Skin epidermis (tissue), 12 donors: ENCODE data around the gene ANKRD17.
"Not testable (repeated sequence)": the region's sequence is repeated elsewhere in the genome, so short reads cannot be mapped to it uniquely, and the experiment has no call there.

Source experiments
- H3K27ac ChIP-seq, 21 experiments: fragments of 200-600 bp; sonication (generic) in 11 of 21; one replicate each; pipeline ENCODE4 v1.5.0; 2020; ENCODE audit warnings: mild to moderate bottlenecking in 3 of 21, inconsistent platforms in 2 of 21, moderate library complexity in 2 of 21
- H3K4me3 ChIP-seq, 7 experiments: fragments of 200-600 bp; sonication (generic) in 2 of 7; one replicate each; pipeline ENCODE4 v1.5.0; 2020; ENCODE audit warnings: inconsistent platforms in 2 of 7, mild to moderate bottlenecking in 2 of 7, moderate library complexity in 1 of 7

Gene ANKRD17

GRCh38 chr4:73208376-73208775 is 50.2 kb downstream of the ANKRD17 start:
- Histone ChIP-seq H3K4me3 (no peak overlapping the region), H3K27ac (no peak overlapping the region)

- Histone ChIP-seq H3K4me3 (no peak overlapping the region), H3K27ac (no peak overlapping the region)
Measured at GRCh38 chr4:73206236-73206635, 52.4 kb downstream of the ANKRD17 start.

- Histone ChIP-seq H3K27ac (no peak overlapping the region), H3K4me3 (no peak overlapping the region)
Measured at GRCh38 chr4:73205482-73205881, 53.1 kb downstream of the ANKRD17 start.

GRCh38 chr4:73203976-73204375 is 54.6 kb downstream of the ANKRD17 start:
- H3K27ac ChIP-seq, H3K4me3 ChIP-seq: not testable (repeated sequence)

GRCh38 chr4:73197220-73197619 is 61.4 kb downstream of the ANKRD17 start:
- no peak overlapping the region for H3K27ac ChIP-seq
- H3K4me3 ChIP-seq: no peak overlapping the region

GRCh38 chr4:73194064-73194463 is 64.5 kb downstream of the ANKRD17 start:
- no peak overlapping the region for H3K27ac ChIP-seq
- no peak overlapping the region for H3K4me3 ChIP-seq

GRCh38 chr4:73193659-73194058 is 64.9 kb downstream of the ANKRD17 start:
- no peak overlapping the region for H3K4me3 ChIP-seq

GRCh38 chr4:73193155-73193554 is 65.4 kb downstream of the ANKRD17 start:
- Histone ChIP-seq H3K27ac (no peak overlapping the region), H3K4me3 (no peak overlapping the region)

More at GRCh38 chr4:73193659-73194058, 64.9 kb downstream of the ANKRD17 start:
- no peak overlapping the region for H3K27ac ChIP-seq

GRCh38 chr4:73189274-73189810 is 69.3 kb downstream of the ANKRD17 start:
- Histone ChIP-seq H3K4me3 (no peak overlapping the region), H3K27ac (no peak overlapping the region)

GRCh38 chr4:73187325-73187724 is 71.3 kb downstream of the ANKRD17 start:
- no peak overlapping the region for H3K4me3 ChIP-seq
- no peak overlapping the region for H3K27ac ChIP-seq

GRCh38 chr4:73185903-73186302 is 72.7 kb downstream of the ANKRD17 start:
- H3K27ac ChIP-seq: no peak overlapping the region
- H3K4me3 ChIP-seq: no peak overlapping the region

- H3K4me3 ChIP-seq: no peak overlapping the region
- H3K27ac ChIP-seq: no peak overlapping the region
Measured at GRCh38 chr4:73181231-73181630, 77.4 kb downstream of the ANKRD17 start.

GRCh38 chr4:73178389-73178788 is 80.2 kb downstream of the ANKRD17 start:
- H3K27ac ChIP-seq: no peak overlapping the region

GRCh38 chr4:73172161-73172560 is 86.4 kb downstream of the ANKRD17 start:
- H3K27ac ChIP-seq: no peak overlapping the region
- no peak overlapping the region for H3K4me3 ChIP-seq

More at GRCh38 chr4:73178389-73178788, 80.2 kb downstream of the ANKRD17 start:
- H3K4me3 ChIP-seq: no peak overlapping the region

- Histone ChIP-seq H3K27ac (peak overlapping the region in 3 of 21 experiments; percentile 17 to 35 (median 27)), H3K4me3 (no peak overlapping the region)
Measured at GRCh38 chr4:73170518-73171198, 87.9 kb downstream of the ANKRD17 start.

- no peak overlapping the region for H3K4me3 ChIP-seq
- no peak overlapping the region for H3K27ac ChIP-seq
Measured at GRCh38 chr4:73166212-73166611, 92.4 kb downstream of the ANKRD17 start.

GRCh38 chr4:73161527-73162185 is 96.9 kb downstream of the ANKRD17 start:
- no peak overlapping the region for H3K4me3 ChIP-seq
- H3K27ac ChIP-seq: no peak overlapping the region

GRCh38 chr4:73156394-73156793 is 102.2 kb downstream of the ANKRD17 start:
- H3K27ac ChIP-seq: no peak overlapping the region
- H3K4me3 ChIP-seq: no peak overlapping the region

- Histone ChIP-seq H3K27ac (no peak overlapping the region), H3K4me3 (no peak overlapping the region)
Measured at GRCh38 chr4:73152893-73153292, 105.7 kb downstream of the ANKRD17 start.

- Histone ChIP-seq H3K4me3 (no peak overlapping the region), H3K27ac (no peak overlapping the region)
Measured at GRCh38 chr4:73142995-73143547, 115.5 kb downstream of the ANKRD17 start.

- no peak overlapping the region for H3K27ac ChIP-seq
- no peak overlapping the region for H3K4me3 ChIP-seq
Measured at GRCh38 chr4:73139991-73140390, 118.6 kb downstream of the ANKRD17 start.
